PC-3 (cell line): ENCODE results near the gene LCLAT1. TPM values are rescaled to one million over a fixed set of nuclear protein-coding genes. Genes with fewer than 3 reads are reported as not detected.

Experiments
- ATAC-seq: fragments of 200-7000 bp; cut with Tn5 transposase; 2 replicates; pipeline ENCODE4 v1.9.1; 2020; ENCODE audit warnings: mild to moderate bottlenecking, moderate library complexity
- BruUV-seq: library from RNA; stranded (reverse); fragments of 400-500 nt; replicated peaks from 2 replicates; lab custom pipeline; 2021; lab: Mats Ljungman, UMichigan
- CTCF ChIA-PET: fragments of 300-600 bp; sonication (Branson Sonifier 250); formaldehyde crosslinking; loops from one replicate; lab custom pipeline; 2022; ENCODE audit warnings: antibody characterized with exemption; lab: Charles Lee
- POLR2A ChIA-PET: fragments of 300-600 bp; sonication (Branson Sonifier 250); formaldehyde crosslinking; loops from one replicate; lab custom pipeline; 2022; ENCODE audit warnings: antibody characterized with exemption; ENCODE audit not compliant: unreplicated experiment; lab: Charles Lee
- DNase-seq: peaks from one replicate; pipeline ENCODE4 v3.0.0-alpha.2; 2015
- H2AFZ ChIP-seq: fragments of 300-600 bp; sonication (generic); 2 replicates; pipeline ENCODE4 v1.6.0; 2016; ENCODE audit warnings: antibody characterized with exemption, low read length
- H3F3A ChIP-seq: fragments of 300-600 bp; sonication (generic); one replicate; pipeline ENCODE4 v1.6.0; 2017; ENCODE audit warnings: antibody characterized with exemption, low read length, control low read depth, mild to moderate bottlenecking; ENCODE audit not compliant: unreplicated experiment
- H3K27ac ChIP-seq: fragments of 300-600 bp; sonication (generic); 2 replicates; pipeline ENCODE4 v1.5.1; 2016; ENCODE audit warnings: mild to moderate bottlenecking, low read length
- H3K27me3 ChIP-seq: fragments of 300-600 bp; sonication (generic); 2 replicates; pipeline ENCODE4 v1.6.1; 2016; ENCODE audit warnings: low read length, mixed read lengths
- H3K36me3 ChIP-seq: fragments of 300-600 bp; sonication (generic); 2 replicates; pipeline ENCODE4 v1.6.1; 2016; ENCODE audit warnings: low read depth, mixed run types, low read length, mixed read lengths
- H3K4me1 ChIP-seq: fragments of 300-600 bp; sonication (generic); 2 replicates; pipeline ENCODE4 v1.5.1; 2016; ENCODE audit warnings: low read length; ENCODE audit not compliant: insufficient read depth
- H3K4me2 ChIP-seq: fragments of 300-600 bp; sonication (generic); 2 replicates; pipeline ENCODE4 v1.6.0; 2016; ENCODE audit warnings: low read length
- H3K4me3 ChIP-seq: fragments of 300-600 bp; sonication (generic); 2 replicates; pipeline ENCODE4 v1.5.1; 2016; ENCODE audit warnings: mild to moderate bottlenecking, low read length, mixed read lengths
- H3K79me2 ChIP-seq: fragments of 300-600 bp; sonication (generic); 2 replicates; pipeline ENCODE4 v1.6.1; 2017; ENCODE audit warnings: low read length, mixed read lengths
- H3K9ac ChIP-seq: fragments of 300-600 bp; sonication (generic); 2 replicates; pipeline ENCODE4 v1.6.0; 2016; ENCODE audit warnings: mild to moderate bottlenecking, low read length
- H3K9me2 ChIP-seq: fragments of 300-600 bp; sonication (generic); replicated peaks from 2 replicates; pipeline ENCODE4 v1.6.1; 2016; ENCODE audit warnings: mixed run types, low read length, mixed read lengths
- H3K9me3 ChIP-seq: fragments of 300-600 bp; sonication (generic); 2 replicates; pipeline ENCODE4 v1.6.1; 2016; ENCODE audit warnings: low read length, mixed read lengths
- H4K20me1 ChIP-seq: fragments of 300-600 bp; sonication (generic); 2 replicates; pipeline ENCODE4 v1.6.1; 2016; ENCODE audit warnings: low read length, mixed read lengths
- EZH2 ChIP-seq: fragments of 300-600 bp; sonication (generic); IDR thresholded peaks from one replicate; pipeline ENCODE4 v1.6.1; 2017; ENCODE audit warnings: antibody characterized with exemption, mild to moderate bottlenecking, low read length; ENCODE audit not compliant: unreplicated experiment
- EZH2phosphoT487 ChIP-seq: fragments of 300-600 bp; sonication (generic); IDR thresholded peaks from 2 replicates; pipeline ENCODE4 v1.6.1; 2018; ENCODE audit warnings: mild to moderate bottlenecking, antibody characterized with exemption, low read length, borderline replicate concordance
- intact Hi-C: fragments of 100-400 bp; cut with micrococcal nuclease; formaldehyde crosslinking; loops from 2 replicates; pipeline ENCODE4 v1.9.0; 2023
- total RNA-seq: library from RNA; depleted of rRNA; stranded (reverse); fragments of >200 nt; gene quantifications from 2 replicates; pipeline ENCODE4 v1.2.3, GENCODE V29; 2014
- TF ChIP-seq, protein P1 (sequence below): fragments of 300-600 bp; sonication (generic); conservative IDR thresholded peaks from 2 replicates; pipeline ENCODE4 v1.5.1; 2017; ENCODE audit warnings: antibody characterized with exemption, low read depth, mild to moderate bottlenecking, low read length

LCLAT1 gene
- total RNA-seq, 1 experiment from 2014 or later, result 22.0 TPM

GRCh38 chr2:30643674-30644073 is 196.6 kb downstream of the LCLAT1 start:
- CTCF ChIA-PET, result interaction anchor here (0.7 kb wide), 1 partner anchor 493 kb away, joined by 4 read pairs; no protein-coding TSS in a partner anchor
- no peaks in the 10 kb centered on the region for H3F3A ChIP-seq
- H3K9ac ChIP-seq, result no peak overlapping the region
- no peaks in the 10 kb centered on the region for H3K4me1 ChIP-seq
- H3K27ac ChIP-seq, result no peak overlapping the region
- H3K79me2 ChIP-seq, result no peaks in the 10 kb centered on the region
- H3K36me3 ChIP-seq, result peaks cover 4% of the 10 kb centered on the region; the same call in 1 of the 2 replicates
- H3K9me2 ChIP-seq, result no peaks in the 10 kb centered on the region
- no peaks in the 10 kb centered on the region for H3K27me3 ChIP-seq
- H4K20me1 ChIP-seq, result no peaks in the 10 kb centered on the region
- ATAC-seq (no peak), DNase-seq (no peak)
- BruUV-seq, result no TSS peak
- no peak for TF ChIP-seq EZH2
- TF ChIP-seq EZH2phosphoT487, result no peak
- TF ChIP-seq, protein P1, sequence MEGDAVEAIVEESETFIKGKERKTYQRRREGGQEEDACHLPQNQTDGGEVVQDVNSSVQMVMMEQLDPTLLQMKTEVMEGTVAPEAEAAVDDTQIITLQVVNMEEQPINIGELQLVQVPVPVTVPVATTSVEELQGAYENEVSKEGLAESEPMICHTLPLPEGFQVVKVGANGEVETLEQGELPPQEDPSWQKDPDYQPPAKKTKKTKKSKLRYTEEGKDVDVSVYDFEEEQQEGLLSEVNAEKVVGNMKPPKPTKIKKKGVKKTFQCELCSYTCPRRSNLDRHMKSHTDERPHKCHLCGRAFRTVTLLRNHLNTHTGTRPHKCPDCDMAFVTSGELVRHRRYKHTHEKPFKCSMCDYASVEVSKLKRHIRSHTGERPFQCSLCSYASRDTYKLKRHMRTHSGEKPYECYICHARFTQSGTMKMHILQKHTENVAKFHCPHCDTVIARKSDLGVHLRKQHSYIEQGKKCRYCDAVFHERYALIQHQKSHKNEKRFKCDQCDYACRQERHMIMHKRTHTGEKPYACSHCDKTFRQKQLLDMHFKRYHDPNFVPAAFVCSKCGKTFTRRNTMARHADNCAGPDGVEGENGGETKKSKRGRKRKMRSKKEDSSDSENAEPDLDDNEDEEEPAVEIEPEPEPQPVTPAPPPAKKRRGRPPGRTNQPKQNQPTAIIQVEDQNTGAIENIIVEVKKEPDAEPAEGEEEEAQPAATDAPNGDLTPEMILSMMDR, result no peak
- POLR2A ChIA-PET, result no interaction called here
- no peak overlapping the region for H3K4me2 ChIP-seq
- H2AFZ ChIP-seq, result no peak overlapping the region
- no peak overlapping the region for H3K4me3 ChIP-seq
- no peaks in the 10 kb centered on the region for H3K9me3 ChIP-seq
- intact Hi-C loops, result no loop called here

DNA sequence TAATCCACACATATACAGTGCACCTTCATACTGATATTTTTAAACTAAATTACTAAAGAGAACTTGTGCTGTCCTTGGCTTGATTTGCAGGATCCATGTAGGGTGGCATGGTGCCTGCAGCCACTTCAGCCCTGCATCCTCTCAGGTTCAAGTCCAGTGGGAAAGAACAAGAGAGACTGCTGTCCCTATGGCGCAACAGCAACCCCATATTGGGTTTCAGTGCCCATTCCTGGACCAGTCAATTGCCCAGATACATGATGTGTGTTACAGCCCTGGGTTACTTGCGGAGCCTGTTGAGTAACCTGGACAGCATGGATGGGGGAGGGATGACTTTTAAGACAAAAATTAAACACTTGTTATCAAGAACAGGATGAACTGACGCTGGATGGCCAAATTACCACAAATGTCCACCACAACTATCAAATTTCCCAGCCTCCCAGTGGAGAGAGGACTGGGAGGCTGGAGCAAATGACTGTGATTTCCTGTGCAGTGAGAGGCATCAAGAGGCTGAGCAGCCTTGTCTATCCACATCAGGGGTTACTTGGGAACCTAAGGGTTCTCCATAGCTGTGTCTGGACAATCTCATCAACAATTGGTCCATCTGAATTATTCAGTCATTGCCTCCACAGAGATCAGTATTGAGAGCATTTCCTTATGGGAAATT is 198.2 kb downstream of the LCLAT1 start:
- H3K4me1 ChIP-seq, result no peaks in the 10 kb centered on the region
- no peaks in the 10 kb centered on the region for H3F3A ChIP-seq
- H3K4me2 ChIP-seq, result no peak overlapping the region
- H4K20me1 ChIP-seq, result no peaks in the 10 kb centered on the region
- intact Hi-C loops, result no loop called here
- H3K4me3 ChIP-seq, result no peak overlapping the region
- DNase-seq (no peak), ATAC-seq (no peak)
- no TSS peak for BruUV-seq
- no peaks in the 10 kb centered on the region for H3K79me2 ChIP-seq
- no peaks in the 10 kb centered on the region for H3K9me3 ChIP-seq
- no peaks in the 10 kb centered on the region for H3K9me2 ChIP-seq
- no peak overlapping the region for H2AFZ ChIP-seq
- CTCF ChIA-PET, result no interaction called here
- H3K27me3 ChIP-seq, result no peaks in the 10 kb centered on the region
- POLR2A ChIA-PET, result no interaction called here
- H3K27ac ChIP-seq, result no peak overlapping the region
- peaks cover 4% of the 10 kb centered on the region; the same call in 1 of the 2 replicates for H3K36me3 ChIP-seq
- TF ChIP-seq, protein P1, result no peak
- no peak for TF ChIP-seq EZH2phosphoT487
- no peak for TF ChIP-seq EZH2
- no peak overlapping the region for H3K9ac ChIP-seq

DNA sequence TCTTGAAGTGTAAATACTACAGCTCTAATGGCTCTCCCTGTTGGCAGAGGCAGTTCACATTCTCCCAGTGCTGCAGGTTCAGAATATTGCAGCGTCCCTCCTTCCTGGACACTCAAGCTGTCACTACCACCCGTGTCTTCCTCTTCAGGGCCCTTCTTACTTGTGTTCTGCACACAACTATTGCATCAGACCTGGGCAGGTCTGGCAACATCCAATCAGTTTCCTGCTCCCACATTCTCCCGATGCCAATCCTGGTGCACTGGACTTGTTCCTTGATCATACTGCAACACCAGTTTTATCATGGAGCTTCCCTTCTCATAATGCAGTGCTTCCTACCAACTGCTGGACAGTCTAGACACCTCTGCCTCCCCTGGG is 198.7 kb downstream of the LCLAT1 start:
- Histone ChIP-seq H3K36me3 (peaks cover 4% of the 10 kb centered on the region; the same call in 1 of the 2 replicates), H3K27me3 (no peaks in the 10 kb centered on the region), H3K4me1 (no peaks in the 10 kb centered on the region), H3K4me2 (no peak overlapping the region), H3K79me2 (no peaks in the 10 kb centered on the region), H3F3A (no peaks in the 10 kb centered on the region), H3K4me3 (no peak overlapping the region), H3K9ac (no peak overlapping the region), H2AFZ (no peak overlapping the region), H3K27ac (no peak overlapping the region), H3K9me3 (no peaks in the 10 kb centered on the region), H4K20me1 (no peaks in the 10 kb centered on the region), H3K9me2 (no peaks in the 10 kb centered on the region)
- ChIA-PET POLR2A (no interaction called here), CTCF (no interaction called here)
- ATAC-seq (no peak), DNase-seq (no peak)
- TF ChIP-seq EZH2 (no peak), EZH2phosphoT487 (no peak)
- TF ChIP-seq, protein P1, result no peak
- intact Hi-C loops, result no loop called here
- BruUV-seq, result no TSS peak
